SKM-1 (cell line): ENCODE data around the gene ABCB11.

ENCODE experiments used
- DNase-seq: peaks from one replicate; lab custom pipeline; 2025; ENCODE audit not compliant: unreplicated experiment; lab: John Stamatoyannopoulos, UW

Gene ABCB11

DNA sequence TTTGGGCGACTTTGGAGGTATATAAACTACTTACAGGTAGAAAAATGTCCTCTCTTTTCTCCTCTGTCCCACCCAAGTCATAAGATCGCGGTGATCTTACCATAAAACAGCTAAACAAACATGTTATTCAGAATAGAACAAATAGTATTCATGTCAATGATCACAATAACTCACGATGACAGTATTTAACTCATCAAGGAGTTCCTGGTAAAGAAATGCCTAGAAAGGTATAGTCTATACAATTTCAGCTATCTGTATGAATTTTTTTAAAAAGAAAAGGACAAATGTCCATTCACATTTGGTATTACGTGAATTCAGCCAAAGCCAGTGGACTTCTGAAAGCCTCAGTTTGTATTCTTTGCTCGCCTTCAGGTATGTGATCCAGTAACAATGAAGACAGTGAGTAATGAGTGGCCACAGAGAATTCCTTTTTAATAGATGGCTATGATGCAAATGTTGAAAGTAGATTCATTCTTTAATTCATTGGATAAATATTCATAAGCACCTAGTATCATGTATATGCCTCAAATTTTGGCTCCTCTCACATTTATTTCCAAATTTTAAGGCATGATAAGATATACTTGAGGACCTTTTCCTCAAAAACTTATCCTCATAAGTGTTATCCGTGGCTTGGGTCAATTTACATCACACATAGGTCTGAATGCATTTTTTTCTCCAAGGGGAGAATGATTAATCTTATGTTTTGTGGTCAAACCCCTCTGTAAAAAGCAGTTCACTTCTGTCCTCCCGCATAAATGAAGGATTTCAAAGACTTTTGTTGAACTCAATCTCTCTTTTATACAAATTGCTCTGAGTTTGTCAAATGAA is 20.3 kb downstream of the ABCB11 start:
- DNase-seq, result no peak

GRCh38 chr2:169009865-169010579 is 21.1 kb downstream of the ABCB11 start:
- DNase-seq, result no peak

DNA sequence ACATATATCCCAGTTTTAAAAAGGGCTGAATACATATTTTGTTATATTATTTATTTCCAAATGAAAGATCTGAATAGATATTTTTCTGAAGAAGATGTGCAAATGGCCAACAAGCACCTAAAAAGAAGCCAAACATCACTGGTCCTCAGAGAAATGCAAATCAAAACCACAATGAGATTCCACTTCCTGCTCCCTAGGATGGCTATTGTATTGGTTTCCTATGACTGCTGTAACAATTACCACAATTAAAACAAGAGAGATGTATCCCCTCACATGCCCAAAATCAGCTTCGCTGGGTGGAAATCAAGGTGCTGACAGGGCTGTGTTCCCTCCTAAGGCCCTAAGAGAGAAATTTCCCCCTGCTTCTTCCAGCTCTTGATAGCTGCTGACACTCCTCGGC is 23.2 kb downstream of the ABCB11 start:
- no peak for DNase-seq

GRCh38 chr2:169007356-169007755 is 23.8 kb downstream of the ABCB11 start:
- no peak for DNase-seq

- DNase-seq, result no peak
Measured at GRCh38 chr2:169006665-169007064, 24.5 kb downstream of the ABCB11 start.

DNA sequence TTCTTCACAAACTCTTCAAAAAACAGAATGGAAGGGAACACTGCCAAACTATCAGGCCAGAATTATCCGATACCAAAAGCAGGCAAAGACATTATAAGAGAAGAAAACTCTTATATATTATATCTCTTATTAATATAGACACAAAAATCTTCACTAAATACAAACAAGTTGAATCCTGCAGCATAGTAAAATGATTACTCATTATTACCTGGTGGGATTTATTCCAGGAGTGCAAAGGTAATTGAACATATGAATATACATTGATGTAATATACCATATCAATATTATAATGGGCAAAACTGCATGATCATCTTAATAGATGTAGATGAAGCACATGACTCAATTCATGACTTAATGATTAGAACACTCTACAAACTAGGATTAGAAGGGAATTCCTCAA is 25.1 kb downstream of the ABCB11 start:
- no peak for DNase-seq

DNA sequence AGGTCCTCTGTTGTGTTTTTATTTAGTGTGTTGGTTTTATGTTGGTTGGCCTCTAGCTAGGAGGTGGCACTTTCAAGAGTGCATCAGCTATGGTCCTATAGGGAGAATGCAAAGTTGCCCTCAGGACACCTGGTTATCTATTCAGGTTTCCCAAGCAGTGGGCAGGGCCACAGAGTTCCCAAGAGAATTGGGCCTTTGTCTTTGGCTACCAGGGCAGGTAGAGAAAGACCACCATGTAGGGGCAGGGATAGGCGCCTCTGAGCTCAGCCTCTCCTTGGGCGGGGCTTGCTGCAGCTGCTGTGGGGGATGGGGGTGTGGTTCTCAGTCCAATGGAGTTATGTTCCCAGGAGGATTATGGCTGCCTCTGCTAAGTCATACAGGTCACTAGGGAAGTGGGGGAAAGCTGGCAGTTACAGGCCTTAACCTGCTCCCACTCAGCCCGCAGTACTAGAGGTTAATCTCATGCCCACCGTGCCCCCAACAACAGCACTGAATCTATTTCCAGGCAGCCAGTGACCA is 26.0 kb downstream of the ABCB11 start:
- DNase-seq, result no peak

GRCh38 chr2:169002161-169002738 is 28.9 kb downstream of the ABCB11 start:
- no peak for DNase-seq

- DNase-seq, result no peak
Measured at GRCh38 chr2:169001116-169001815, 29.9 kb downstream of the ABCB11 start.

DNA sequence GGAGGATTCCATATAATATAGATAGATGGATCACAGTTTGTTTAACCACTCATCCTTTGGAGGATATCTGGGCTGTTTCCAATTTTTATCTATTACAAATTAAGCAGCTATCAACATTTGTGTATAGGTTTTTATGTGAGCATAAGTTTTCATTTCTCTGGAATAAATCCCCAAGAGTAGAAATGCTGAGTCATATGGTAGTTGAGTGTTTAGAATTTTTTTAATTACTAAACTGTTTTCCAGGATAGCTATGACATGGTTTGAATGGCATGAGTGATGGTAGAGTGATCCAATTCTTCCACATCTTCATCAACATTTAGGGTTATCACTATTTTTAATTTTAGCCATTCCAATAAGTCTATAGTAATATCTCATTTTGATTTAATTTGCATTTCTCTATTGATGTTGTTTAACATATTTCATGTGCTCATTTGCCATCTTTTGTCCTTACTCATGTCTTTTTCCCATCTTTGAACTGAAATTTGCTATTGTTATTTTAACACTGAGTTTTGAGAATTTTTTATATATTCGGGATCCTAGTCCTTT is 31.4 kb downstream of the ABCB11 start:
- DNase-seq, result no peak

- no peak for DNase-seq
Measured at GRCh38 chr2:168998609-168999211, 32.4 kb downstream of the ABCB11 start.

- DNase-seq, result no peak
Measured at GRCh38 chr2:168997794-168998193, 33.3 kb downstream of the ABCB11 start.

DNA sequence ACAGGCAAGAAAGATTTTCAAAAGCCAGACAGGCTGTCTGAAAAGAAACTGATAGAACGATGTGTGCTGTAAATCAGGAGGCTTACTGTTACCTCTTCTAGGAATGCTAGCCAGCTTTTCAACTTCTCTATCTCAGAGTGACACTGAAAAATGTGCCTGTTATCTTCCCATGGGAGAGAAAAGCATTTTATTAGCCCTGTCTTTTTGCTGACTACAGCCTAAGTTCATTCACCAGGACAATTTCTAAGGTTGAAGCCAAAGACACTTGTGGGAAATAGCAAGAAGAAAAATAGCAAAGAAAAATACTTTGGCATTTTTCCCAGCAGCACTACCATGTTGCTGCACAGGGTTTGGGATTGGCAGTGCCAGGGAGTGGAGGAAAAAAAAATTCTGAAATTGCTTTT is 34.0 kb downstream of the ABCB11 start:
- no peak for DNase-seq

- DNase-seq, result no peak
Measured at GRCh38 chr2:168995744-168996143, 35.4 kb downstream of the ABCB11 start.

DNA sequence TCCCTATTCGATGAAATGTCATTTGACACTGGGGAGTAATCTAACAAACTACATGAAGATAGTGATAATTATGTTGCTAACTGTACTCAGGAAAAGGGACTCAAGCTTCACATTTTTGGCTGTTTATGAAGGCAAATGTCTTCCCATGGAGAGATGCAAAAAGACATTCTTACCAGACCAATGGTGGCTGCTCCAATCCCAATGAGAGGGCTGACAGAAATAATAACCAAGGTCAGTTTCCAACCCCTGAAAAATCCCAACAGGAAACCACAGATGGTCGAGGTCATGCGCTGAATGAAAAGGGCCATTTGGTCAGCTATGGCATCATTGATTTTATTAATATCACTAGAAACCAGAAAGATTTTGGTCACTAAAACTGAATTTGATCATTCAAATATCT is 37.6 kb downstream of the ABCB11 start:
- no peak for DNase-seq

DNA sequence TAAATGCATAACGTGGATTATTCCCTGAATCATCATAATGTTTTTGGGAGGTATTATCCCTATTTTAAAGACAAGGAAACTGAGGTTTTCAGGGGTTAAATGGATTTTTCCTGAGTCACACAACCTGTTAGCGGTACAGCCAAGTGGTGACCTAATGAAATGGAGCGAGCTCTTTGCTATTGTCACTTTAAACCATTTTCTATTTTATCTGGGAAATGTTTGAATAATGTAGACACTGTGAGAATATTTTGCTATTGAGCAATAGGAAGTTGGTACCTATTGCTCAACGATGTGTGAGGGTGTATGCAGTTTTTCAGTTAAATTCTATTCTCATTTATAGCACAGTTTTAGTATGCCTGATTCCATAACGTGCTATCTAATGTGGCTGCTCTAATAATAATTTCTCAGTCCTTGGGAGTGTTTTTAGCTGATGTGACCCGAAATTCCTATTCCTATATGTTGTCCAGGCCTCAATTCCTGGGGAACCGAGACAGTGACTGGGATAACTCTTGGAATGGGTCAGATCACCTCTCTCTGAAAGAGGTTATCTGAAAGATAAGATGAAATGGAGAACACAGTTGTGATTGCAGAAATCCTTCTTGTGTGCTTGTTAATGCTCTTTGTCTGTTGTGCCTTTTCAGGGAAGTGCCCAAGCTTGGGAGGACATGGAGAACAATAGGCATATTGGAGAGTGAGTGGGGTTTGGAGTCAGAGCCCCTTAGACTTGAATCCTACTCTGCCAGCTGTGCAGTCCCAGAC is 38.4 kb downstream of the ABCB11 start:
- DNase-seq, result no peak

DNA sequence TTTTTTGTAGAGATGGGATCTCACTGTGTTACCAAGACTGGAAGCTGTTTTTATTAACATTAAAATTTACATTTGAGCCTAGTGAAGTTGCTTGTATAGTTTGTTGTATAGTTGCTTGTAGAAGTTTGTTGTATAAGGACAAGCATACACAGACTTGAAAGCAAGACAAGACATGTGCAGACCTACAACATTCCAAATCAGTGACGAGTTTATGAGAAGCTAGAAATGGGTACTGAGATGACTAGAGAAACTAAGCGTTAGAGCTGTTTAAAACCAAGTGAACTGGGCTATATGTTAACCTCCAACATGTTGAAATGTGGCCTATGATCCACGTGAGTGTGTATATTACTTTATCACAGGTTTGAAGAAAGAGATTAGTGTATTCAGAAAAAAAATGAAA is 39.1 kb downstream of the ABCB11 start:
- no peak for DNase-seq

GRCh38 chr2:168988755-168989154 is 42.4 kb downstream of the ABCB11 start:
- no peak for DNase-seq

DNA sequence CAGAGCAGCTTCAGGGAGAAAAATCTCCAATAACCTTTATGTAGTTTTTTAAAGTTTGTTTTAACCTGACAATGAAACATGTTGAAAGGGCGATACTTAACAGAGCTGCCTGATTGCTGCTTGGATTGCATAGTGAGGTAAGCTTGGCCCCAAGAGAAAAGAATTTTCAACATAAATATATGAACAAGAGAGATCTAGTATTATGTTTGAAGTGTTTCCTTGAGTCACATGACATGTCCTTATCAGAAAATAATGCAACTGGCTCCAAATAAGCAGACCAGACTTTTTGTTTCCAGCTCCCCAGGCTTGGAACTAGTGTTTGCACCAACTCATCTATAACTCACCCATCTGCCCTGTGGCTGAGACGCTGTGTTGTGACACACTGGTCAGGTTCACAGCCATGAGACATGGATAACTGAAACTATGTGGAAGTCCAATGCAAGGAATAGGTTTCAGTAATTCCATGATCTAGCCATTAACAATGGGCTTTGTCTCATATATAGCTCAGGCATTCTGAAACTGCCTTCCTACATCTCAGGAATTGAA is 44.7 kb downstream of the ABCB11 start:
- DNase-seq, result no peak

- DNase-seq, result no peak
Measured at GRCh38 chr2:168981651-168982050, 49.5 kb downstream of the ABCB11 start.
